ENCODE results near the gene IFNGR2. TPM values are rescaled to one million over a fixed set of nuclear protein-coding genes. Genes with fewer than 3 reads are reported as not detected.

The IFNGR2 gene
- total and polyA plus RNA-seq, 2 experiments from 2014 or later = 92.8 to 113 TPM

- in situ Hi-C loops (cut with MboI) = no loop called here
- peak overlapping the region; percentile 66 for H3K4me2 ChIP-seq (ENCODE audit: unreplicated experiment)
- no peaks in the 10 kb centered on the region for H3K9me3 ChIP-seq (ENCODE audit: low read depth)
- H3F3A ChIP-seq (ENCODE audit: insufficient read depth) = peaks cover 20% of the 10 kb centered on the region
- peak overlapping the region; percentile 42 for H3K9ac ChIP-seq
- peak overlapping the region; percentile 49 for H3K27ac ChIP-seq
- H3K27me3 ChIP-seq (replicated peaks; ENCODE audit: insufficient read depth) = no peaks in the 10 kb centered on the region
- WGBS, 2 experiments (ENCODE audit: low coverage in 1 of 2, low lambda C conversion rate in 2 of 2, missing lambda C conversion rate in 2 of 2) = 7 to 9% methylated on average over 20 of the region's 20 CpGs
- peak; percentile 88 for DNase-seq
- H3K4me3 ChIP-seq = peak overlapping the region; percentile 52
- no peaks in the 10 kb centered on the region for H3K79me2 ChIP-seq (ENCODE audit: insufficient read depth)
- no peaks in the 10 kb centered on the region for H3K9me2 ChIP-seq (ENCODE audit: insufficient read depth)
- TF ChIP-seq EZH2 (IDR thresholded peaks at IDR 0.05; ENCODE audit: insufficient read depth, poor library complexity, severe bottlenecking) (no peak), EZH2phosphoT487 (IDR thresholded peaks at IDR 0.05; ENCODE audit: insufficient read depth, low read depth) (no peak)
- H4K20me1 ChIP-seq (ENCODE audit: insufficient read depth) = no peaks in the 10 kb centered on the region
- H3K4me1 ChIP-seq (ENCODE audit: insufficient read depth) = peaks cover 38% of the 10 kb centered on the region
- H2AFZ ChIP-seq = peak overlapping the region; percentile 80
- no peaks in the 10 kb centered on the region for H3K36me3 ChIP-seq (ENCODE audit: low read depth)
Measured at GRCh38 chr21:33383056-33383888, 19.9 kb upstream of the IFNGR2 start.

DNA sequence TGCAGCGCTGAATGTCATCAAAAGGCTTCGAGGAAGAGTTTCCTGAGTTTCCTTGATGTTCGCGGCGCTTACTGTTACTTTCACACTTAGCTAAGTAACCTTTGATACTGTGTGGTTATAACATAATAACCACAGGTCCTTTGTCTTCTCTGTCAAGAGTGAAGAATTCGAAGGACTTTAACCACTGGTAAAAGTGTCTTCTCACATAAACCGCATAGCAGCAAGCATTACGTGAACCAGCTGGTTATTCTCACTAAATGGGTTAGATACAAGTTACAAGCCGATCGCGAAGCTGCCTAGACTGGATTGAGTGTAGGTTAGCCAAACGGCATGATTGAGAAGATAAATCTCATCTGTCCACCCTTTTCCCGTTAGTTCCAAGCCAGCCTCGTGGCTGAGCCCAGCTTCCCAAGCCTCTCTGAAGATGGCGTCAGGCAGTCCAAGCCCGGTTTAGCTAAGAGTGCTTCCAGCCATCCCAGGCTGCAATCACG is 18.3 kb upstream of the IFNGR2 start:
- Histone ChIP-seq H3K79me2 (ENCODE audit: insufficient read depth) (no peaks in the 10 kb centered on the region), H3K27ac (no peak overlapping the region), H3K4me2 (ENCODE audit: unreplicated experiment) (no peak overlapping the region), H3K27me3 (replicated peaks; ENCODE audit: insufficient read depth) (no peaks in the 10 kb centered on the region), H3K9me3 (ENCODE audit: low read depth) (no peaks in the 10 kb centered on the region), H3F3A (ENCODE audit: insufficient read depth) (peaks cover 9% of the 10 kb centered on the region), H2AFZ (no peak overlapping the region), H3K9me2 (ENCODE audit: insufficient read depth) (no peaks in the 10 kb centered on the region), H3K4me3 (no peak overlapping the region), H3K36me3 (ENCODE audit: low read depth) (no peaks in the 10 kb centered on the region), H3K9ac (no peak overlapping the region), H3K4me1 (ENCODE audit: insufficient read depth) (peaks cover 28% of the 10 kb centered on the region), H4K20me1 (ENCODE audit: insufficient read depth) (no peaks in the 10 kb centered on the region)
- WGBS, 2 experiments (ENCODE audit: low coverage in 1 of 2, low lambda C conversion rate in 2 of 2, missing lambda C conversion rate in 2 of 2) = 94% methylated on average over 17 of the region's 17 CpGs
- in situ Hi-C loops (cut with MboI) = no loop called here
- no peak for TF ChIP-seq EZH2phosphoT487 (IDR thresholded peaks at IDR 0.05; ENCODE audit: insufficient read depth, low read depth)
- DNase-seq = no peak

DNA sequence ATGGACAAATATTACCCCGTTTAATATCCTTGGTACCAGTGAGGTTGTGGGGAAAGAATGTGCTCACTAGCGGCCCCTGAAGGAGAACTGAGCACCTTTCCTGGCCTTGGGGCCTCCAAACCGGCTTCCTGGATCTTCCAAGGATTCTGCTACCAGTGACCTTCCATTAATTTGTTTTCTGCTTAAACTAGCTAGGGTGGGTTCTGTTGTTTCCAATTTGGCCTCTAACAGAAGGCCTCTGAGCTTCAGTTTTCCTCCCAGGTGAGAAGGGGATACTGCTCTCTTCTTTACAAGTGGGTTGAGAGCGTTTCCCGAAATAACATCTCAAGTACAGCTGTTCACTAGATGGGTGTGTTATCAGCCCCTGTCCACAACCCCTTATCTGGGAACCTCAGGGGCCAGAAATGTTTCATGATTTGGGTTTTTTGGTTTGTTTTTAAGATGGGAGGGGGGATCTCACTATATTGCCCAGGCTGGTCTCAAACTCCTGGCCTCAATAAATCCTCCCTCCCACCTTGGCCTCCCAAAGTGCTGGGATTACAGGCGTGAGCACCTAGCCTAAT is 16.9 kb upstream of the IFNGR2 start:
- WGBS, 2 experiments (ENCODE audit: low coverage in 1 of 2, low lambda C conversion rate in 2 of 2, missing lambda C conversion rate in 2 of 2) = 76 to 79% methylated on average over 6 of the region's 6 CpGs
- TF ChIP-seq EZH2phosphoT487 (IDR thresholded peaks at IDR 0.05; ENCODE audit: insufficient read depth, low read depth) (no peak), EZH2 (IDR thresholded peaks at IDR 0.05; ENCODE audit: insufficient read depth, poor library complexity, severe bottlenecking) (no peak)
- H3K79me2 ChIP-seq (ENCODE audit: insufficient read depth) = no peaks in the 10 kb centered on the region
- no peak overlapping the region for H3K27ac ChIP-seq
- no peaks in the 10 kb centered on the region for H3K36me3 ChIP-seq (ENCODE audit: low read depth)
- no peaks in the 10 kb centered on the region for H3K27me3 ChIP-seq (replicated peaks; ENCODE audit: insufficient read depth)
- H3F3A ChIP-seq (ENCODE audit: insufficient read depth) = peaks cover 4% of the 10 kb centered on the region; the same call in 1 of the 2 replicates
- no peaks in the 10 kb centered on the region for H4K20me1 ChIP-seq (ENCODE audit: insufficient read depth)
- DNase-seq = peak; percentile 29
- H3K9me2 ChIP-seq (ENCODE audit: insufficient read depth) = no peaks in the 10 kb centered on the region
- no peak overlapping the region for H2AFZ ChIP-seq
- H3K9me3 ChIP-seq (ENCODE audit: low read depth) = no peaks in the 10 kb centered on the region
- no peak overlapping the region for H3K9ac ChIP-seq
- in situ Hi-C loops (cut with MboI) = no loop called here
- peaks cover 16% of the 10 kb centered on the region for H3K4me1 ChIP-seq (ENCODE audit: insufficient read depth)
- no peak overlapping the region for H3K4me2 ChIP-seq (ENCODE audit: unreplicated experiment)
- H3K4me3 ChIP-seq = no peak overlapping the region

- no peaks in the 10 kb centered on the region for H4K20me1 ChIP-seq (ENCODE audit: insufficient read depth)
- no peak for DNase-seq
- peaks cover 4% of the 10 kb centered on the region; the same call in 1 of the 2 replicates for H3F3A ChIP-seq (ENCODE audit: insufficient read depth)
- no peak overlapping the region for H3K4me2 ChIP-seq (ENCODE audit: unreplicated experiment)
- H3K9me2 ChIP-seq (ENCODE audit: insufficient read depth) = no peaks in the 10 kb centered on the region
- in situ Hi-C loops (cut with MboI) = no loop called here
- no peak overlapping the region for H3K4me3 ChIP-seq
- no peaks in the 10 kb centered on the region for H3K9me3 ChIP-seq (ENCODE audit: low read depth)
- no peaks in the 10 kb centered on the region for H3K27me3 ChIP-seq (replicated peaks; ENCODE audit: insufficient read depth)
- TF ChIP-seq EZH2phosphoT487 (IDR thresholded peaks at IDR 0.05; ENCODE audit: insufficient read depth, low read depth) = no peak
- TF ChIP-seq EZH2 (IDR thresholded peaks at IDR 0.05; ENCODE audit: insufficient read depth, poor library complexity, severe bottlenecking) = no peak
- no peaks in the 10 kb centered on the region for H3K79me2 ChIP-seq (ENCODE audit: insufficient read depth)
- 83 to 94% methylated on average over 6 of the region's 6 CpGs for WGBS, 2 experiments (ENCODE audit: low coverage in 1 of 2, low lambda C conversion rate in 2 of 2, missing lambda C conversion rate in 2 of 2)
- no peaks in the 10 kb centered on the region for H3K36me3 ChIP-seq (ENCODE audit: low read depth)
- no peak overlapping the region for H2AFZ ChIP-seq
- H3K9ac ChIP-seq = no peak overlapping the region
- peaks cover 14% of the 10 kb centered on the region for H3K4me1 ChIP-seq (ENCODE audit: insufficient read depth)
- no peak overlapping the region for H3K27ac ChIP-seq
Measured at GRCh38 chr21:33387294-33387693, 15.9 kb upstream of the IFNGR2 start.

Data from GM23248 (cell line).